OCI-LY3 (cell line): ENCODE measurements around the gene MEX3C.

Experiments
- H2AFZ ChIP-seq: fragments of 200-600, 300-600 bp; shearing (Covaris generic); 2 replicates; pipeline ENCODE4 v1.6.0; 2014; ENCODE audit warnings: antibody characterized with exemption, low read depth, low read length
- H3K27ac ChIP-seq: fragments of 200-600, 300-600 bp; sonication (generic); 2 replicates; pipeline ENCODE4 v1.5.1; 2014; ENCODE audit warnings: mild to moderate bottlenecking, low read length, moderate library complexity, mixed read lengths
- H3K27me3 ChIP-seq: fragments of 200-600, 300-600 bp; sonication (generic); 2 replicates; pipeline ENCODE4 v1.6.1; 2014; ENCODE audit warnings: low read depth, low read length, mixed read lengths
- H3K36me3 ChIP-seq: fragments of 200-600, 300-600 bp; sonication (generic); replicated peaks from 2 replicates; pipeline ENCODE3; 2014; ENCODE audit warnings: low read depth, low read length, mixed read lengths
- H3K4me1 ChIP-seq: fragments of 300-600, 200-600 bp; sonication (generic); 2 replicates; pipeline ENCODE4 v1.6.1; 2014; ENCODE audit warnings: low read length, mixed read lengths
- H3K4me2 ChIP-seq: fragments of 200-600, 300-600 bp; sonication (generic); 2 replicates; pipeline ENCODE4 v1.6.1; 2014; ENCODE audit warnings: low read length, mixed read lengths
- H3K4me3 ChIP-seq: fragments of 300-600, 200-600 bp; sonication (generic); 2 replicates; pipeline ENCODE4 v1.5.1; 2014; ENCODE audit warnings: antibody characterized with exemption, mild to moderate bottlenecking, low read length, moderate library complexity
- H3K79me2 ChIP-seq: fragments of 300-600, 200-600 bp; shearing (Covaris generic); 2 replicates; pipeline ENCODE4 v1.6.1; 2014; ENCODE audit warnings: mild to moderate bottlenecking, low read length, mixed read lengths
- H3K9ac ChIP-seq: fragments of 300-600, 200-600 bp; shearing (Covaris generic); 2 replicates; pipeline ENCODE4 v1.6.0; 2014; ENCODE audit warnings: mild to moderate bottlenecking, low read length, moderate library complexity
- H3K9me3 ChIP-seq: fragments of 200-600, 300-600 bp; shearing (Covaris generic); 2 replicates; pipeline ENCODE4 v1.6.1; 2014; ENCODE audit warnings: low read length, mixed read lengths; ENCODE audit not compliant: insufficient read depth
- H4K20me1 ChIP-seq: fragments of 200-600, 300-600 bp; sonication (generic); 2 replicates; pipeline ENCODE4 v1.6.1; 2016; ENCODE audit warnings: low read length, mixed read lengths; ENCODE audit not compliant: insufficient read depth
- EZH2phosphoT487 ChIP-seq: fragments of 200-600 bp; shearing (Covaris generic); IDR thresholded peaks from 2 replicates; pipeline ENCODE4 v1.6.1; 2018; ENCODE audit warnings: antibody characterized with exemption, mixed run types, low read depth
- TF ChIP-seq, protein P1 (sequence below): fragments of 200-600, 300-600 bp; sonication (generic); IDR thresholded peaks from 2 replicates; pipeline ENCODE4 v1.5.1; 2014; ENCODE audit warnings: antibody characterized with exemption, low read length, low read depth

The MEX3C gene

DNA sequence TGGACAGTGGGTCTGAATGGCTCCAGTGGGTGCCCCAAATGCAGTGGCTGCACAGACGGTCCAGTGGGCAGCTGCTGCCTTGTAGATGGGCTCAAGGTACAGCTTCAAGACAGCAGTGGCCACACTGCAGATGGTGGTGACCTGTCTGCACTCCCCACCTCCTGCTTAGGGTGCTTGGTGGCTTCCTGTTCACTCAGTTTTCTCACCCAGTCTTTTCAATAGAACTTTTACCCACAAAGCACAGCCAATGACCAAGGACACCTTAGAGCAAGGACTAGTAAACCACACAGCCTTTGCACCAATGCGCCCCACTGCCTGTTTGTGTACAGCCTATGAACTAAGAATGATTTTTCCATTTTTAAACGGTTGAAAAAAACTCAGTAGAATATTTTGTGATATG lies 34.9 kb downstream of the MEX3C start:
- no peaks in the 10 kb centered on the region for H3K79me2 ChIP-seq
- TF ChIP-seq, protein P1, sequence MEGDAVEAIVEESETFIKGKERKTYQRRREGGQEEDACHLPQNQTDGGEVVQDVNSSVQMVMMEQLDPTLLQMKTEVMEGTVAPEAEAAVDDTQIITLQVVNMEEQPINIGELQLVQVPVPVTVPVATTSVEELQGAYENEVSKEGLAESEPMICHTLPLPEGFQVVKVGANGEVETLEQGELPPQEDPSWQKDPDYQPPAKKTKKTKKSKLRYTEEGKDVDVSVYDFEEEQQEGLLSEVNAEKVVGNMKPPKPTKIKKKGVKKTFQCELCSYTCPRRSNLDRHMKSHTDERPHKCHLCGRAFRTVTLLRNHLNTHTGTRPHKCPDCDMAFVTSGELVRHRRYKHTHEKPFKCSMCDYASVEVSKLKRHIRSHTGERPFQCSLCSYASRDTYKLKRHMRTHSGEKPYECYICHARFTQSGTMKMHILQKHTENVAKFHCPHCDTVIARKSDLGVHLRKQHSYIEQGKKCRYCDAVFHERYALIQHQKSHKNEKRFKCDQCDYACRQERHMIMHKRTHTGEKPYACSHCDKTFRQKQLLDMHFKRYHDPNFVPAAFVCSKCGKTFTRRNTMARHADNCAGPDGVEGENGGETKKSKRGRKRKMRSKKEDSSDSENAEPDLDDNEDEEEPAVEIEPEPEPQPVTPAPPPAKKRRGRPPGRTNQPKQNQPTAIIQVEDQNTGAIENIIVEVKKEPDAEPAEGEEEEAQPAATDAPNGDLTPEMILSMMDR: no peak
- TF ChIP-seq EZH2phosphoT487: no peak
- H3K27ac ChIP-seq: no peak overlapping the region
- H3K9me3 ChIP-seq: no peaks in the 10 kb centered on the region
- H3K4me3 ChIP-seq: no peak overlapping the region
- no peaks in the 10 kb centered on the region for H3K36me3 ChIP-seq
- H4K20me1 ChIP-seq: no peaks in the 10 kb centered on the region
- H3K4me1 ChIP-seq: no peaks in the 10 kb centered on the region
- no peak overlapping the region for H2AFZ ChIP-seq
- H3K27me3 ChIP-seq: no peaks in the 10 kb centered on the region
- H3K4me2 ChIP-seq: no peak overlapping the region
- H3K9ac ChIP-seq: no peak overlapping the region

- TF ChIP-seq, protein P1: no peak
- no peak for TF ChIP-seq EZH2phosphoT487
- Histone ChIP-seq H3K79me2 (no peaks in the 10 kb centered on the region), H3K27me3 (no peaks in the 10 kb centered on the region)
Measured at GRCh38 chr18:51160646-51161045, 36.8 kb downstream of the MEX3C start.

DNA sequence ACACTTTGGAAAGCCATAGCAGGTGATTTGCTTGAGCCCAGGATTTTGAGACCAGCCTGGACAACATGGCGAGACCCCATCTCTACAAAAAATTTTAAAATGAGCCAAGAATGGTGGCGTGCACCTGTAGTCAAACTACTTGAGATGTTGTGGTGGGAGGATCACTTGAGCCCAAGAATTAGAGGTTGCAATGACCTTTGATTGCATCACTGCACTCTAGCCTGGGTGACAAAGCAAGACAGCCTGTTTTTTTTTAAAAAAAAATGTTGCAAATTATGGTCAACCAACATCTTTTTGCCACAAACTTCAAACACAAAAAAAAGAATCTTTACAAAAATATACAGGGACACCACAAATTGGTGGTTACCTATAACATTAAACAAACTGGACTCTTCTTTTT lies 40.3 kb downstream of the MEX3C start:
- no peak overlapping the region for H3K27ac ChIP-seq
- H2AFZ ChIP-seq: no peak overlapping the region
- no peaks in the 10 kb centered on the region for H3K27me3 ChIP-seq
- no peaks in the 10 kb centered on the region for H3K79me2 ChIP-seq
- H3K4me1 ChIP-seq: peaks cover 41% of the 10 kb centered on the region
- H4K20me1 ChIP-seq: no peaks in the 10 kb centered on the region
- no peak overlapping the region for H3K4me2 ChIP-seq
- H3K9me3 ChIP-seq: no peaks in the 10 kb centered on the region
- TF ChIP-seq EZH2phosphoT487: no peak
- H3K36me3 ChIP-seq: no peaks in the 10 kb centered on the region
- H3K4me3 ChIP-seq: no peak overlapping the region
- H3K9ac ChIP-seq: no peak overlapping the region

More at GRCh38 chr18:51160646-51161045, 36.8 kb downstream of the MEX3C start:
- Histone ChIP-seq H3K9ac (no peak overlapping the region), H3K36me3 (no peaks in the 10 kb centered on the region), H4K20me1 (no peaks in the 10 kb centered on the region), H3K4me2 (no peak overlapping the region), H3K4me1 (peaks cover 8% of the 10 kb centered on the region), H3K4me3 (no peak overlapping the region), H3K27ac (no peak overlapping the region), H2AFZ (no peak overlapping the region), H3K9me3 (no peaks in the 10 kb centered on the region)

DNA sequence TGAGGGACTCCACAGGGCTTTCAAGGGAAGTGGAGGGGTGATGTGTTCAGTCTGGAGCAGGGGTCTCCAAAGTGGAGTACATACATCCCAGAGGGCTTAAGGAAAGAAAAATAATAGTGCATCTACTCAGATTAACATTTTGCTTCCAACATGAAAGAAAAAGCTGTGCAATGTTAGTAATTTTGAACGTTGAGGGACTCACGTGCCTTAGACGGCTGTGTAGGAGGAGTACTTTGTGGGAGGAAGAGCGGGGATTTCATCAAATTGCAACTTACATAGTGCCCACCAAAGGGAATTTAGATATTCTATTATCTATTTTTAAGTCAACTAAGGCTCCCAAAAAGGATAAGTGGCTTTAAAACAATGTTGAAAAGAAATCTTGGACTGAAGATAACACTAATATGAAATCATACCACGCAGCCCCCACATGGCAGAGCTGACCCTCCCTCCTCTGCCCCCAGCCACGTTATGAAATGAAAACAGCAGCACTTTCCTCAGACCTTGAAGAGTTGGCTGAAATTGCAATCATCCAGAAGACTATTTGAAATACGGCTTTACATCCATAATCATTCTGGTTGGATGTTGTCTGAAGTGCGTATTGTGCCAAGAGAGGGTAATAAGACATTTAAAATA lies 42.9 kb downstream of the MEX3C start:
- TF ChIP-seq, protein P1: no peak
- TF ChIP-seq EZH2phosphoT487: no peak
- no peaks in the 10 kb centered on the region for H4K20me1 ChIP-seq
- no peaks in the 10 kb centered on the region for H3K9me3 ChIP-seq
- peak overlapping the region; percentile 78 for H3K4me2 ChIP-seq
- peak overlapping the region; percentile 33 for H2AFZ ChIP-seq
- H3K27ac ChIP-seq: peak overlapping the region; percentile 90
- peak overlapping the region; percentile 71 for H3K9ac ChIP-seq
- no peaks in the 10 kb centered on the region for H3K27me3 ChIP-seq
- no peaks in the 10 kb centered on the region for H3K36me3 ChIP-seq
- peak overlapping the region; percentile 70 for H3K4me3 ChIP-seq
- H3K4me1 ChIP-seq: peaks cover 50% of the 10 kb centered on the region
- no peaks in the 10 kb centered on the region for H3K79me2 ChIP-seq
